Mesendoderm (in vitro differentiated cells): ENCODE data around the gene TMEM178B.

Experiments used
- DNase-seq: peaks from one replicate; pipeline ENCODE4 v3.0.0; 2013
- H2AK5ac ChIP-seq: 2 replicates; pipeline ENCODE4 v1.6.1; 2013; ENCODE audit warnings: low read length, inconsistent platforms
- H2BK120ac ChIP-seq: 2 replicates; pipeline ENCODE4 v1.6.1; 2013; ENCODE audit warnings: low read depth, mild to moderate bottlenecking, low read length, moderate library complexity, mixed read lengths
- H2BK15ac ChIP-seq: replicated peaks from 2 replicates; pipeline ENCODE4 v1.6.1; 2013; ENCODE audit warnings: low read depth, mild to moderate bottlenecking, moderate library complexity
- H2BK5ac ChIP-seq: 2 replicates; pipeline ENCODE4 v1.6.1; 2013; ENCODE audit warnings: low read length, inconsistent platforms
- H3K18ac ChIP-seq: 2 replicates; pipeline ENCODE4 v1.6.1; 2013; ENCODE audit warnings: mild to moderate bottlenecking, low read length, mixed read lengths
- H3K23ac ChIP-seq: one replicate; pipeline ENCODE4 v1.6.1; 2013; ENCODE audit warnings: low read length
- H3K27ac ChIP-seq: 2 replicates; pipeline ENCODE4 v1.5.1; 2013; ENCODE audit warnings: low read depth, mild to moderate bottlenecking, inconsistent platforms, low read length, moderate library complexity
- H3K27me3 ChIP-seq: 2 replicates; pipeline ENCODE4 v1.6.1; 2013; ENCODE audit warnings: low read length, control low read depth, mild to moderate bottlenecking, inconsistent platforms; ENCODE audit not compliant: insufficient read depth, poor library complexity
- H3K36me3 ChIP-seq: 2 replicates; pipeline ENCODE4 v1.6.1; 2013; ENCODE audit warnings: low read length, inconsistent platforms; ENCODE audit not compliant: control insufficient read depth, insufficient read depth
- H3K4ac ChIP-seq: one replicate; pipeline ENCODE4 v1.6.1; 2013; ENCODE audit warnings: low read depth, mild to moderate bottlenecking, low read length, moderate library complexity
- H3K4me1 ChIP-seq: 2 replicates; pipeline ENCODE4 v1.6.1; 2013; ENCODE audit warnings: low read depth, low read length, inconsistent platforms; ENCODE audit not compliant: control insufficient read depth
- H3K4me2 ChIP-seq: 2 replicates; pipeline ENCODE4 v1.6.1; 2013; ENCODE audit warnings: low read length
- H3K4me3 ChIP-seq: 2 replicates; pipeline ENCODE4 v1.5.1; 2013; ENCODE audit warnings: mild to moderate bottlenecking, low read length
- H3K56ac ChIP-seq: one replicate; pipeline ENCODE4 v1.6.1; 2013; ENCODE audit warnings: low read length
- H3K79me1 ChIP-seq: 2 replicates; pipeline ENCODE4 v1.6.1; 2013; ENCODE audit warnings: low read length, inconsistent platforms
- H3K79me2 ChIP-seq: 2 replicates; pipeline ENCODE4 v1.6.1; 2013; ENCODE audit warnings: mild to moderate bottlenecking, low read length; ENCODE audit not compliant: control insufficient read depth, insufficient read depth
- H3K9ac ChIP-seq: 2 replicates; pipeline ENCODE4 v1.6.1; 2013; ENCODE audit warnings: low read length, inconsistent platforms
- H4K5ac ChIP-seq: one replicate; pipeline ENCODE4 v1.6.1; 2013; ENCODE audit warnings: low read length
- H4K8ac ChIP-seq: one replicate; pipeline ENCODE4 v1.6.1; 2013; ENCODE audit warnings: low read depth, mild to moderate bottlenecking, control low read depth, low read length, moderate library complexity
- whole genome bisulfite sequencing: extraction: QIAGEN DNeasy Blood & Tissue Kit; methylation state at CpG from one replicate; pipeline ENCODE4 v1.1.7; 2013; ENCODE audit warnings: low lambda C conversion rate, missing lambda C conversion rate; ENCODE audit not compliant: insufficient coverage; ENCODE audit errors: extremely low coverage; 5-methylcytosine and 5-hydroxymethylcytosine counted together

The TMEM178B gene

GRCh38 chr7:141157138-141157765 lies 83.4 kb downstream of the TMEM178B start:
- H3K4ac ChIP-seq, result no peak overlapping the region
- no peaks in the 10 kb centered on the region for H3K79me2 ChIP-seq
- no CpG with 5 or more reads among the region's 16 CpGs for WGBS
- H2BK120ac ChIP-seq, result no peak overlapping the region
- no peaks in the 10 kb centered on the region for H3K27me3 ChIP-seq
- no peaks in the 10 kb centered on the region for H3K36me3 ChIP-seq
- DNase-seq, result no peak
- H3K4me3 ChIP-seq, result no peak overlapping the region
- no peaks in the 10 kb centered on the region for H3K4me1 ChIP-seq
- H2AK5ac ChIP-seq, result no peak overlapping the region
- H2BK15ac ChIP-seq, result no peak overlapping the region
- H3K56ac ChIP-seq, result no peak overlapping the region
- no peak overlapping the region for H3K23ac ChIP-seq
- H3K4me2 ChIP-seq, result no peak overlapping the region
- no peak overlapping the region for H3K18ac ChIP-seq
- no peaks in the 10 kb centered on the region for H3K79me1 ChIP-seq
- H3K27ac ChIP-seq, result no peak overlapping the region
- no peak overlapping the region for H4K8ac ChIP-seq
- H2BK5ac ChIP-seq, result no peak overlapping the region
- no peak overlapping the region for H4K5ac ChIP-seq
- no peak overlapping the region for H3K9ac ChIP-seq

GRCh38 chr7:141158561-141158960 lies 84.7 kb downstream of the TMEM178B start:
- H3K79me2 ChIP-seq, result no peaks in the 10 kb centered on the region
- no peaks in the 10 kb centered on the region for H3K36me3 ChIP-seq
- H3K9ac ChIP-seq, result no peak overlapping the region

GRCh38 chr7:141160246-141160860 lies 86.5 kb downstream of the TMEM178B start:
- H3K23ac ChIP-seq, result peak overlapping the region; percentile 37
- no peak overlapping the region for H2BK120ac ChIP-seq
- no peaks in the 10 kb centered on the region for H3K79me2 ChIP-seq
- DNase-seq, result no peak
- no peak overlapping the region for H3K56ac ChIP-seq
- no peak overlapping the region for H3K4me3 ChIP-seq
- H3K4me2 ChIP-seq, result no peak overlapping the region
- no peaks in the 10 kb centered on the region for H3K4me1 ChIP-seq
- no peaks in the 10 kb centered on the region for H3K36me3 ChIP-seq
- H3K27me3 ChIP-seq, result no peaks in the 10 kb centered on the region
- no peaks in the 10 kb centered on the region for H3K79me1 ChIP-seq
- H3K27ac ChIP-seq, result no peak overlapping the region
- H4K5ac ChIP-seq, result no peak overlapping the region
- H2BK15ac ChIP-seq, result no peak overlapping the region
- no peak overlapping the region for H3K18ac ChIP-seq
- H3K4ac ChIP-seq, result no peak overlapping the region
- H2AK5ac ChIP-seq, result no peak overlapping the region
- WGBS, result no CpG with 5 or more reads among the region's 7 CpGs
- no peak overlapping the region for H2BK5ac ChIP-seq
- H3K9ac ChIP-seq, result no peak overlapping the region
- H4K8ac ChIP-seq, result no peak overlapping the region

More at GRCh38 chr7:141158561-141158960, 84.7 kb downstream of the TMEM178B start:
- Histone ChIP-seq H3K27ac (no peak overlapping the region), H3K56ac (no peak overlapping the region), H2BK15ac (no peak overlapping the region), H3K4ac (no peak overlapping the region), H3K27me3 (no peaks in the 10 kb centered on the region), H4K5ac (no peak overlapping the region), H3K79me1 (no peaks in the 10 kb centered on the region), H2BK120ac (no peak overlapping the region), H2BK5ac (no peak overlapping the region), H4K8ac (no peak overlapping the region), H3K4me2 (no peak overlapping the region), H3K18ac (no peak overlapping the region), H2AK5ac (no peak overlapping the region), H3K23ac (no peak overlapping the region), H3K4me3 (no peak overlapping the region), H3K4me1 (no peaks in the 10 kb centered on the region)
- no CpG with 5 or more reads among the region's 4 CpGs for whole genome bisulfite sequencing
- DNase-seq, result peak; percentile 82

GRCh38 chr7:141161550-141162535 lies 88.0 kb downstream of the TMEM178B start:
- Histone ChIP-seq H3K18ac (no peak overlapping the region), H3K4me1 (no peaks in the 10 kb centered on the region), H2BK120ac (no peak overlapping the region), H3K4me3 (no peak overlapping the region), H3K23ac (no peak overlapping the region), H2BK5ac (no peak overlapping the region), H3K79me1 (no peaks in the 10 kb centered on the region), H3K56ac (no peak overlapping the region), H2BK15ac (no peak overlapping the region), H2AK5ac (no peak overlapping the region), H3K9ac (no peak overlapping the region), H3K4me2 (no peak overlapping the region), H3K27me3 (no peaks in the 10 kb centered on the region), H3K36me3 (no peaks in the 10 kb centered on the region), H3K79me2 (no peaks in the 10 kb centered on the region), H3K4ac (no peak overlapping the region), H4K5ac (no peak overlapping the region), H4K8ac (no peak overlapping the region), H3K27ac (no peak overlapping the region)
- no CpG with 5 or more reads among the region's 14 CpGs for WGBS
- no peak for DNase-seq

GRCh38 chr7:141165521-141165920 lies 91.7 kb downstream of the TMEM178B start:
- no peak overlapping the region for H2BK120ac ChIP-seq
- no peak overlapping the region for H4K5ac ChIP-seq
- no peak overlapping the region for H2BK15ac ChIP-seq
- no peak overlapping the region for H2AK5ac ChIP-seq
- no peak overlapping the region for H3K23ac ChIP-seq
- H3K56ac ChIP-seq, result no peak overlapping the region
- no peaks in the 10 kb centered on the region for H3K79me1 ChIP-seq
- no peak for DNase-seq
- no CpG with 5 or more reads among the region's 2 CpGs for WGBS
- H3K4me1 ChIP-seq, result no peaks in the 10 kb centered on the region
- H3K27ac ChIP-seq, result no peak overlapping the region
- H3K9ac ChIP-seq, result no peak overlapping the region
- H3K4me2 ChIP-seq, result no peak overlapping the region
- no peak overlapping the region for H4K8ac ChIP-seq
- H3K27me3 ChIP-seq, result no peaks in the 10 kb centered on the region
- H3K18ac ChIP-seq, result no peak overlapping the region
- H2BK5ac ChIP-seq, result no peak overlapping the region
- H3K4ac ChIP-seq, result no peak overlapping the region
- no peak overlapping the region for H3K4me3 ChIP-seq
- H3K79me2 ChIP-seq, result no peaks in the 10 kb centered on the region
- no peaks in the 10 kb centered on the region for H3K36me3 ChIP-seq
